ENCODE results near the gene PABPN1L.

PABPN1L gene

GRCh38 chr16:88844419-88845036, 21.9 kb downstream of the PABPN1L start:
- DNase-seq = no peak

GRCh38 chr16:88843256-88843655, 23.2 kb downstream of the PABPN1L start:
- DNase-seq = no peak

- no peak for DNase-seq
Observed at GRCh38 chr16:88842806-88843205, 23.7 kb downstream of the PABPN1L start.

GRCh38 chr16:88842308-88842756, 24.1 kb downstream of the PABPN1L start:
- no peak for DNase-seq

GRCh38 chr16:88841521-88842307, 24.7 kb downstream of the PABPN1L start:
- no peak for DNase-seq

GRCh38 chr16:88840600-88841215, 25.8 kb downstream of the PABPN1L start:
- no peak for DNase-seq

GRCh38 chr16:88839745-88840599, 26.5 kb downstream of the PABPN1L start:
- no peak for DNase-seq

- DNase-seq = no peak
Observed at GRCh38 chr16:88839026-88839529, 27.4 kb downstream of the PABPN1L start.

- no peak for DNase-seq
Observed at GRCh38 chr16:88838566-88838965, 27.9 kb downstream of the PABPN1L start.

- DNase-seq = no peak
Observed at GRCh38 chr16:88837806-88838205, 28.7 kb downstream of the PABPN1L start.

GRCh38 chr16:88836791-88837190, 29.7 kb downstream of the PABPN1L start:
- DNase-seq = no peak

- no peak for DNase-seq
Observed at GRCh38 chr16:88835818-88836217, 30.6 kb downstream of the PABPN1L start.

- DNase-seq = no peak
Observed at GRCh38 chr16:88835383-88835782, 31.1 kb downstream of the PABPN1L start.

- no peak for DNase-seq
Observed at GRCh38 chr16:88834670-88835069, 31.8 kb downstream of the PABPN1L start.

- DNase-seq = no peak
Observed at GRCh38 chr16:88833086-88833485, 33.4 kb downstream of the PABPN1L start.

- no peak for DNase-seq
Observed at GRCh38 chr16:88831838-88832237, 34.6 kb downstream of the PABPN1L start.

- no peak for DNase-seq
Observed at GRCh38 chr16:88830783-88831182, 35.7 kb downstream of the PABPN1L start.

- DNase-seq = no peak
Observed at GRCh38 chr16:88830258-88830657, 36.2 kb downstream of the PABPN1L start.

- DNase-seq = no peak
Observed at GRCh38 chr16:88828711-88829110, 37.7 kb downstream of the PABPN1L start.

GRCh38 chr16:88827727-88828126, 38.7 kb downstream of the PABPN1L start:
- no peak for DNase-seq

- DNase-seq = no peak
Observed at GRCh38 chr16:88826070-88826840, 40.2 kb downstream of the PABPN1L start.

GRCh38 chr16:88825146-88825545, 41.3 kb downstream of the PABPN1L start:
- no peak for DNase-seq

All from KG1 (cell line).